ENCODE measurements around the gene CAMK2G. TPM values are rescaled to one million over a fixed set of nuclear protein-coding genes. Genes with fewer than 3 reads are reported as not detected.
A peak's percentile ranks its signal among the peaks of the same experiment; 100 is the strongest.
"Not testable (repeated sequence)": the region's sequence is repeated elsewhere in the genome, so short reads cannot be mapped to it uniquely, and the experiment has no call there.

Gene CAMK2G
- total RNA-seq, 1 donor from 2014 or later = 36.6 TPM

- Mint-ChIP-seq H3K9me3 (peaks cover 7% of the 10 kb centered on the region), H3K27me3 (ENCODE audit: insufficient read depth, low read depth) (peaks cover 14% of the 10 kb centered on the region), H3K36me3 (no peaks in the 10 kb centered on the region), H3K27ac (peak overlapping the region; percentile 91), H3K4me1 (peaks cover 36% of the 10 kb centered on the region), H3K4me3 (peak overlapping the region; percentile 48)
- no peak for DNase-seq (ENCODE audit: low spot score)
- no peaks in the 10 kb centered on the region for H4K20me1 ChIP-seq (ENCODE audit: low read depth)
- TF ChIP-seq CTCF (IDR thresholded peaks at IDR 0.05) = no peak
- TF ChIP-seq EZH2 (IDR thresholded peaks at IDR 0.05) = no peak
- TF ChIP-seq EZH2phosphoT487 (IDR thresholded peaks at IDR 0.05) = no peak
- no peak overlapping the region for H3K4me3 ChIP-seq
- H2AFZ ChIP-seq (replicated peaks) = peak overlapping the region; percentile 73
- H3F3A ChIP-seq (ENCODE audit: low read depth) = peaks cover 13% of the 10 kb centered on the region
- H3K79me2 ChIP-seq (ENCODE audit: low read depth) = no peaks in the 10 kb centered on the region
- H3K27ac ChIP-seq = no peak overlapping the region
- peaks cover 15% of the 10 kb centered on the region for H3K4me1 ChIP-seq
- no peaks in the 10 kb centered on the region for H3K9me3 ChIP-seq (ENCODE audit: low read depth)
- H3K36me3 ChIP-seq = no peaks in the 10 kb centered on the region
- H3K27me3 ChIP-seq = no peaks in the 10 kb centered on the region
- H3K9ac ChIP-seq = no peak overlapping the region
- H3K4me2 ChIP-seq = no peak overlapping the region
Observed at GRCh38 chr10:73920089-73920488, 45.7 kb upstream of the CAMK2G start.

GRCh38 chr10:73919481-73919880 lies 45.1 kb upstream of the CAMK2G start:
- Mint-ChIP-seq H3K27me3 (ENCODE audit: insufficient read depth, low read depth) (peaks cover 16% of the 10 kb centered on the region), H3K4me1 (peaks cover 33% of the 10 kb centered on the region), H3K27ac (peak overlapping the region; percentile 91)
- H3K9me3 Mint-ChIP-seq; H3K79me2 ChIP-seq (ENCODE audit: low read depth); H4K20me1 ChIP-seq (ENCODE audit: low read depth); DNase-seq (ENCODE audit: low spot score); H3K4me3 ChIP-seq; H3K27ac ChIP-seq; H3K36me3 Mint-ChIP-seq; H3K27me3 ChIP-seq; H3K4me2 ChIP-seq; H3K9ac ChIP-seq; H3K9me3 ChIP-seq (ENCODE audit: low read depth); H3K4me3 Mint-ChIP-seq; H3K36me3 ChIP-seq: not testable (repeated sequence)
- peaks cover 13% of the 10 kb centered on the region for H3K4me1 ChIP-seq
- peak overlapping the region; percentile 73 for H2AFZ ChIP-seq (replicated peaks)
- H3F3A ChIP-seq (ENCODE audit: low read depth) = peaks cover 11% of the 10 kb centered on the region

DNA sequence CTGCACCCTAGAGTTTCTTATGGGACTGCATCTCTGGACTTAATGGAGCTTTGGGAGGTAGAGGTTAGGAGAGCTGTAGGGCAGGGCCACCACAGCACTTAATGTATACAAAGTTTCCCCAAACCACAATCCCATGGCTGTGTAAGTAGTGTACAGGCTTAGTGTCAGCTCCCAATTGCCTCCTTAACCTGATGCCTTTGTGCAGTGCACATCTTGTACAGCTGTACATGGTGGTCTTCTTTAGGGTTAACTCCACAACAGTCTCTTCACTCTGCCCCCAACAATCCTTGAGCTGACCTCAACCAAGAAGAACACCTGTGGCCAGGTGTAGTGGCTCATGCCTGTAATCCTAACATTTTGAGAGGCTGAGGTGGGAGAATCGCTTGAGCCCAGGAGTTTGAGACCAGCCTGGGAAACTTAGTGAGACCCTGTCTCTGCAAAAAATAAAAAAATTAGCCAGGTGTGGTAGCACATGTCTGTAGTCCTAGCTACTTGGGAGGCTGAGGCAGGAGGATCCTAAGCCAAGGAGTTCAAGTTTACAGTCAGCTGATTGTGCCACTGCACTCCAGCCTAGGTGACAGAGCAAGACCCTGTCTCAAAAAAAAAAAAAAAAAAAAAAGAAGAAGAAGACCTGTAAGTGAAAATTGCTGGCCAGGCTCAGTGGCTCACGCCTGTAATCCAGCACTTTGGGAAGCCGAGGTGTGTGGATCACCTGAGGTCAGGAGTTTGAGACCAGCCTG lies 43.4 kb upstream of the CAMK2G start:
- H2AFZ ChIP-seq (replicated peaks) = no peak overlapping the region
- H3K9me3 Mint-ChIP-seq = peaks cover 4% of the 10 kb centered on the region
- peaks cover 27% of the 10 kb centered on the region for H3K27me3 Mint-ChIP-seq (ENCODE audit: insufficient read depth, low read depth)
- no peaks in the 10 kb centered on the region for H3K36me3 ChIP-seq
- H3K79me2 ChIP-seq (ENCODE audit: low read depth) = no peaks in the 10 kb centered on the region
- TF ChIP-seq EZH2phosphoT487 (IDR thresholded peaks at IDR 0.05) (no peak), CTCF (IDR thresholded peaks at IDR 0.05) (no peak), EZH2 (IDR thresholded peaks at IDR 0.05) (no peak)
- H3K9me3 ChIP-seq (ENCODE audit: low read depth) = no peaks in the 10 kb centered on the region
- H3F3A ChIP-seq (ENCODE audit: low read depth) = peaks cover 5% of the 10 kb centered on the region
- H3K36me3 Mint-ChIP-seq = no peaks in the 10 kb centered on the region
- H3K4me3 Mint-ChIP-seq = no peak overlapping the region
- H3K4me3 ChIP-seq = no peak overlapping the region
- no peak overlapping the region for H3K27ac ChIP-seq
- H3K4me1 ChIP-seq = no peaks in the 10 kb centered on the region
- DNase-seq (ENCODE audit: low spot score) = no peak
- H4K20me1 ChIP-seq (ENCODE audit: low read depth) = no peaks in the 10 kb centered on the region
- H3K4me1 Mint-ChIP-seq = peaks cover 23% of the 10 kb centered on the region
- peak overlapping the region; percentile 42 for H3K27ac Mint-ChIP-seq
- no peak overlapping the region for H3K9ac ChIP-seq
- H3K27me3 ChIP-seq = peaks cover 4% of the 10 kb centered on the region
- no peak overlapping the region for H3K4me2 ChIP-seq

DNA sequence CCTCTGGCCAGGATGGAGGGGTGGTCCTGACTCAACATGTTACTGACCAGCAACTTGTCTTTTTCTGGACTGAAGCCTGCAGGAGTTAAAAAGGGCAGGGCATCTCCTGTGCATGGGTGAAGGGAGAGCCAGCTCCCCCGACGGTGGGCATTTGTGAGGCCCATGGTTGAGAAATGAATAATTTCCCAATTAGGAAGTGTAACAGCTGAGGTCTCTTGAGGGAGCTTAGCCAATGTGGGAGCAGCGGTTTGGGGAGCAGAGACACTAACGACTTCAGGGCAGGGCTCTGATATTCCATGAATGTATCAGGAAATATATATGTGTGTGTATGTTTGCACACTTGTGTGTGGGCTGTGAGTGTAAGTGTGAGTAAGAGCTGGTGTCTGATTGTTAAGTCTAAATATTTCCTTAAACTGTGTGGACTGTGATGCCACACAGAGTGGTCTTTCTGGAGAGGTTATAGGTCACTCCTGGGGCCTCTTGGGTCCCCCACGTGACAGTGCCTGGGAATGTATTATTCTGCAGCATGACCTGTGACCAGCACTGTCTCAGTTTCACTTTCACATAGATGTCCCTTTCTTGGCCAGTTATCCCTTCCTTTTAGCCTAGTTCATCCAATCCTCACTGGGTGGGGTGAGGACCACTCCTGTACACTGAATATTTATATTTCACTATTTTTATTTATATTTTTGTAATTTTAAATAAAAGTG lies 42.6 kb upstream of the CAMK2G start:
- H3K27me3 ChIP-seq = peaks cover 12% of the 10 kb centered on the region
- Mint-ChIP-seq H3K27me3 (ENCODE audit: insufficient read depth, low read depth) (peaks cover 33% of the 10 kb centered on the region), H3K36me3 (no peaks in the 10 kb centered on the region), H3K4me1 (peaks cover 24% of the 10 kb centered on the region), H3K9me3 (peaks cover 4% of the 10 kb centered on the region), H3K27ac (no peak overlapping the region), H3K4me3 (no peak overlapping the region)
- no peak for TF ChIP-seq EZH2 (IDR thresholded peaks at IDR 0.05)
- TF ChIP-seq CTCF (IDR thresholded peaks at IDR 0.05) = no peak
- no peak for TF ChIP-seq EZH2phosphoT487 (IDR thresholded peaks at IDR 0.05)
- DNase-seq (ENCODE audit: low spot score) = no peak
- H2AFZ ChIP-seq (replicated peaks) = no peak overlapping the region
- no peak overlapping the region for H3K9ac ChIP-seq
- no peaks in the 10 kb centered on the region for H3K36me3 ChIP-seq
- no peak overlapping the region for H3K4me3 ChIP-seq
- H4K20me1 ChIP-seq (ENCODE audit: low read depth) = no peaks in the 10 kb centered on the region
- no peaks in the 10 kb centered on the region for H3K9me3 ChIP-seq (ENCODE audit: low read depth)
- no peak overlapping the region for H3K4me2 ChIP-seq
- H3K27ac ChIP-seq = no peak overlapping the region
- no peaks in the 10 kb centered on the region for H3K79me2 ChIP-seq (ENCODE audit: low read depth)
- H3F3A ChIP-seq (ENCODE audit: low read depth) = peaks cover 5% of the 10 kb centered on the region
- no peaks in the 10 kb centered on the region for H3K4me1 ChIP-seq

All from neural progenitor cell (in vitro differentiated cells).